T-helper 1 cell treated with Interleukin-12 subunit alpha and Interleukin-12 subunit beta and Interleukin-4 antibody, amounts not matched to agents 30 μg/mL and 1 μg/mL, for 36 hours (primary cell): Measurements from ENCODE around the gene ISCA1.
"Not testable (repeated sequence)": the region's sequence is repeated elsewhere in the genome, so short reads cannot be mapped to it uniquely, and the experiment has no call there.

Experiments used
- H3K27ac Mint-ChIP-seq: one replicate; pipeline ENCODE4 v1.8.0; 2021; ENCODE audit warnings: mild to moderate bottlenecking, mixed read lengths
- H3K27me3 Mint-ChIP-seq: one replicate; pipeline ENCODE4 v1.8.0; 2021; ENCODE audit warnings: low read depth, mixed read lengths
- H3K36me3 Mint-ChIP-seq: one replicate; pipeline ENCODE4 v1.8.0; 2021; ENCODE audit warnings: low read depth, mixed read lengths
- H3K4me1 Mint-ChIP-seq: one replicate; pipeline ENCODE4 v1.8.0; 2021; ENCODE audit warnings: low read depth, mixed read lengths
- H3K4me3 Mint-ChIP-seq: one replicate; pipeline ENCODE4 v1.8.0; 2021; ENCODE audit warnings: mild to moderate bottlenecking, moderate library complexity, mixed read lengths
- H3K9me3 Mint-ChIP-seq: one replicate; pipeline ENCODE4 v1.8.0; 2021; ENCODE audit warnings: mixed read lengths

The ISCA1 gene

DNA sequence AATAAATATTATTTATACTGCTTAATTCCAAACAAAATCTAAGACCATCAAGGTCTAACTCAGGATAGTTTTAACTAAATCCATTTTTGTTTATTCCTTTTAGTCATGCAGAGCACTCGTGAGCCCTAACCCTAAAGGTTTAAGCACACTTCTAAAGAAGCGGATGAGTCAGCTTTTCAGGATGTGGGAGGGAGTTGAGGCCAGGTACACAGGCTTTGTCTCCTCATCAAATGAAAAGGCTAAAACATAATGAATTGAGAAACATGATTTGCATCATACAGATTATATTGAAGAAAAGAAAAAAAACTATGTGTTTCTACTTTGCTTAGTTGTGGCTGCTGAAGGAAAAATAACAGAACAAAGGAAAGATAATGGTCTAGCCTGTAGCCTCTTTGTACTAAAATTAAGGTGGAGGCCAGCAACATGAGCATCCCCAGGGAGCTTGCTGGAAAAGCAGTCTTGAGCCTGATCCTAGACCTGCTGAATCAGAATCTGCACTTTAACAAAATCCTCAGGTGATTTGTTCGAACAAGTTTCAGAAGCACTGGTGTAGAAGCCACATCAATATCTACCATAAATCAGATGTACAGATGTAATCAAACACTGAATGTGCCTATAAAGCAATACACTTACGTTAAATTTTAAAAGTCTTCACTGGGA lies 21.1 kb upstream of the ISCA1 start:
- H3K27me3 Mint-ChIP-seq = no peaks in the 10 kb centered on the region
- H3K4me1 Mint-ChIP-seq = peaks cover 35% of the 10 kb centered on the region
- peak overlapping the region; percentile 77 for H3K27ac Mint-ChIP-seq
- H3K4me3 Mint-ChIP-seq = peak overlapping the region; percentile 38
- H3K9me3 Mint-ChIP-seq = no peaks in the 10 kb centered on the region
- peaks cover 53% of the 10 kb centered on the region for H3K36me3 Mint-ChIP-seq

DNA sequence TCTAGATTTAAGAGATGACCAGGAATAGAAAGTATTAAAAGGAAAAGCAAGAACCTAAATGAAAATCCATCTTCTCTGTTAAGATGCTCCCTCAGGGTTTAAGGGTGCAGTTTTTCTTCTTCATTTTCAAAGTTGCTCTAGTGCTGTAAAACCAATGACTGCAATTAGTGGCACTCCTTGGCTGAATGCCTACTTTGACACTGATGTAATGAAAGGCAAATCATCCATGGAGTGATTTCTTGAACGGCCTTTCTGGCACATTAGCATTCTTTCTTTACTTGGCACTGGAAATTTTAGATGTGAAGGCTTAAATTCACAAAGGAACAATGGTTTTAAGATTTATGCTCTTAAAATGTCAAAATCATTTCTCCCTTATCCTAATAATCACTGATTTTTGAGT lies 19.3 kb upstream of the ISCA1 start:
- Mint-ChIP-seq H3K4me3 (no peak overlapping the region), H3K27ac (peak overlapping the region; percentile 64), H3K36me3 (peaks cover 58% of the 10 kb centered on the region), H3K27me3 (no peaks in the 10 kb centered on the region), H3K4me1 (peaks cover 39% of the 10 kb centered on the region), H3K9me3 (no peaks in the 10 kb centered on the region)

DNA sequence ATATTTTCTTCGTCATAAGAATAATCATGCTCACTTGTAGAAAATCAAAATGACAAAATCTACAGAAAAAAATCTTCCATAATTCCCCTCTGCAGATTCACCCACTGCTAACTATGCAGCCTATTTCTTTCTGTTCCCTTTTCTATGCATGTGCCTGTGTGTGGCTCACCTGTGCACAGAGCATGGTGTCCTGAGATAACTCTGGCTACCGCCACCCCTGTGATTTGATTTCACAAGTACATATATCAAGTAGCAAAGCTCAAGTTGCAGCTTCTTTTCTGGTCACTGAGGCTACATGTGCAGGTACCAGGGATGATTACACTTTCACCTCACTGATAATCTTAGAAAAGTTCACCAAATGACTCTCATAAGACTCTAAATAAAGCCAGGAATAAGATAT lies 18.4 kb upstream of the ISCA1 start:
- H3K27ac Mint-ChIP-seq = peak overlapping the region; percentile 32
- H3K27me3 Mint-ChIP-seq = no peaks in the 10 kb centered on the region
- peaks cover 39% of the 10 kb centered on the region for H3K4me1 Mint-ChIP-seq
- H3K4me3 Mint-ChIP-seq = no peak overlapping the region
- peaks cover 52% of the 10 kb centered on the region for H3K36me3 Mint-ChIP-seq
- no peaks in the 10 kb centered on the region for H3K9me3 Mint-ChIP-seq

DNA sequence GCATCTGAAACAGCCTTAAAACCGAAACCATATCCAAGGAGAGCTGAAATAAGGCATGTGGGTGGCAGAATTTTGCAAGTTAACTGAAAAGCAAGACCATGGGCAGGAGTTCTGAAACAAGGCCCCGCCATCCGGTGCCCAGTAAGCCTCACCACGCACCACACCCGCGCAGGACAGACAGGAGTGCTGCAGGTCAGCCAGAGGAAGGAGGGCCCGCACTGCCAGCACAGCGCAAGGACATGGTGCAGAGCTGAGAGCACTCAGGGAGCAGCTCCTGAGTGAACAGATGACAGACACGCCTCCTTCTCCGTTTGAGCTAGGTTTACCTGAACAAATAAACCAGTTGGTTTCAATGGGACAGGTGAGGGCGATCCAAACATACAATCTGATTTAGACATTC lies 16.5 kb upstream of the ISCA1 start:
- Mint-ChIP-seq H3K4me3 (no peak overlapping the region), H3K36me3 (peaks cover 50% of the 10 kb centered on the region), H3K4me1 (peaks cover 32% of the 10 kb centered on the region), H3K27ac (peak overlapping the region; percentile 20), H3K9me3 (no peaks in the 10 kb centered on the region), H3K27me3 (no peaks in the 10 kb centered on the region)

DNA sequence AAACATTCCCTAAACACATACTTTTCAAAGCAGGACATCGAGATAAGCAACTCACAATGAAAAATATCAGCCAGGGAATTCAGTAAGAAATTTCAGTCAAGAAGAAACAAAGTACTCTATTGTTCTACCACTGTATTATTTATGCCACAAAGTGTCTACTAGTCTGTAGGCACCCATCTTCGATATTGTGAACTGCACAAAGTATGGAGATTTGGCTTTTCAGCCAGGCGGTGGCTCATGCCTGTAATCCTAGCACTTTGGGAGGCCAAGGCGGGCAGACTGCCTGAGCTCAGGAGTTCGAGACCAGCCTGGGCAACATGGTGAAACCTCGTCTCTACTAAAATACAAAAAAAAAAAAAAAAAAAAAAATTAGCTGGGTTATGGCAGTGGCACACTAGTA lies 8.0 kb upstream of the ISCA1 start:
- not testable (repeated sequence) for H3K4me1 Mint-ChIP-seq, H3K27me3 Mint-ChIP-seq, H3K4me3 Mint-ChIP-seq, H3K27ac Mint-ChIP-seq, H3K9me3 Mint-ChIP-seq
- peaks cover 14% of the 10 kb centered on the region for H3K36me3 Mint-ChIP-seq

DNA sequence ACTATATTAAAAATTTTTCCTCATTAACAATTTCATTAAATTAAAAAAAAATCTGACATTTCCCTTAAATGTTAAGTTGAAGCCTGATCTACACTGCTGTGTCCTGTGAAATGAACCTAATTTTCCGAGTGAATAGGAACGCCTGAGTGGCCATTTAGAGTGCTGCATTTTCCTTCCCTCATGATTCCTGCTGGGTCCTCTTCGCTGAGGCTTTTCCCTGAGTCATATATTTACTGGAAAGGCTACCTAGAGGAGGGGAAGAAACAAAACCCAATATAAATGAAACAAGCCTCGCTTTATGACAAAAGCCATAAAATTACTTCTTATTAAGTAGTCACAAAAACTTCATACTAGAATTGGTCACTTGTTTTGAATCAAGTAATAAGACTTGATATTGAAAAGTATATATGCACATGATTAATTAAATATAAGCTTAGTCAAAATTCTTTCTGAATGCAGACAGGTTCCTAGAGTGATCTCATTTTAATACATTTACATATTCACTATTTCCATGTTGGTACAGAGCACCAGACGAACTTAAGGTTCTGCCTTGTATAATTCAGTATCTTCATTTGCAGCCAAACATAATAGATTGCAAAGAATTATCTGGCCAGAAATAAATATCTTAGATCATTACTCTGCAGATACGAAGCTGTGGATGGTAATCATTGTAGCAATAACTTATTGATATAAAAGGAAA lies 6.3 kb upstream of the ISCA1 start:
- Mint-ChIP-seq H3K27me3 (no peaks in the 10 kb centered on the region), H3K4me1 (no peaks in the 10 kb centered on the region), H3K36me3 (peaks cover 8% of the 10 kb centered on the region), H3K9me3 (no peaks in the 10 kb centered on the region), H3K27ac (no peak overlapping the region), H3K4me3 (no peak overlapping the region)

DNA sequence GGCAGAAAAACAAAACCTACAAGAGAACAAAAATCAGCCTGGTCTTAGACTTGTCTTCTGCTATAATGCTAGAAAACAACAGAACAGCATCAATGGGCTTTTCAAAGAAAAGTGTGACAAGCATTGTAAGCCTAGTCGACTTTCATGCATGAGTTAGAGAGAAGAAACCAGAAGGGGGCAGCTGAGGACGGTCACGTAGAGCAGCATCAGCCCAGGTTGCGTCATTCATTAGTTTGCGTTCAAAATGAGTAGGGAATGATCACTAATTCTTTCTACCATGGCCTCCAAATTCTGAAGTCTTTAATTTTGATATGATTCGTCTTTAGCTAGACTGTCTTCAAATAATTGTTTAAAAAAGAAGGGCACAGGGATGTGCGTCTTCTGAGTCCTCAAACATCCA lies 4.7 kb upstream of the ISCA1 start:
- H3K4me1 Mint-ChIP-seq = peaks cover 10% of the 10 kb centered on the region
- no peaks in the 10 kb centered on the region for H3K27me3 Mint-ChIP-seq
- H3K9me3 Mint-ChIP-seq = no peaks in the 10 kb centered on the region
- H3K4me3 Mint-ChIP-seq = no peak overlapping the region
- no peak overlapping the region for H3K27ac Mint-ChIP-seq
- H3K36me3 Mint-ChIP-seq = peaks cover 4% of the 10 kb centered on the region

DNA sequence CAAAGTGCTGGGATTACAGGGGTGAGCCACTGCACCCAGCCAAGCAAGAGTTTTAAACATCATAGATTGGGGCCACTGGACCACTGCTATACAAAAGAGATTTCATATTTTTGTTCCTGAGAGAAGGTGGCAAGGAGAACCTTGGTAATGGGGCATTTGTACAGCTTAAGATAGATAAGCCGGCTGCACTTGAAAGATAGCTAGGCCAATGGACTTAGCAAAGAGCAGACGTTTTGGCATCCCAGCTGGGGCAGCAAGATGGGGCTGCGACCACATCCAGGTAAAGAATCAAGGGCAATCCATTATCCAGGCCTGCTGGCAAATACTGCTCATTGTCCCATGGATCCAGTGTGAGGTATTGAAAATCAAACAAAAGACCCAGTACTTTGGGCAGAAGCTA lies 3.9 kb upstream of the ISCA1 start:
- Mint-ChIP-seq H3K36me3 (peaks cover 4% of the 10 kb centered on the region), H3K4me3 (no peak overlapping the region), H3K9me3 (no peaks in the 10 kb centered on the region), H3K4me1 (peaks cover 13% of the 10 kb centered on the region), H3K27me3 (no peaks in the 10 kb centered on the region), H3K27ac (no peak overlapping the region)

DNA sequence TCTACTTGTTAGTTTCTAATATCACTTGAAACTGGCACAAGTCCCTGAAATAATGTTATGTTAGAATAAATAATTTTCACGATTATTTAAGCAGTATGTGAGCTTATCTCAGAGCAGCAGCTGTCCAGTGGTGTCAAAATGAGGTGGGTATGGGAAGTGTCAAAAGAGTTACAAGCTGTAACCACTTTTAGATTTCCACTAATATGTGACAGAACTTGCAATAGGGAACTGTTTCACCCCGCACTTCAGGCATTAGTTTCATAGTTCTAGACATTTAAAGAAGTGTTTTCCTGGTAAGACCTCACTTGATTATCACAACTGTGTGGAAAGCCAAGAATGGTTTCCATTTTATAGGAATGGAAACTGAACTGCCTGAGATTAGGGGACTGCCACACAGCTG lies 2.9 kb upstream of the ISCA1 start:
- Mint-ChIP-seq H3K27me3 (no peaks in the 10 kb centered on the region), H3K4me3 (no peak overlapping the region), H3K27ac (no peak overlapping the region)

DNA sequence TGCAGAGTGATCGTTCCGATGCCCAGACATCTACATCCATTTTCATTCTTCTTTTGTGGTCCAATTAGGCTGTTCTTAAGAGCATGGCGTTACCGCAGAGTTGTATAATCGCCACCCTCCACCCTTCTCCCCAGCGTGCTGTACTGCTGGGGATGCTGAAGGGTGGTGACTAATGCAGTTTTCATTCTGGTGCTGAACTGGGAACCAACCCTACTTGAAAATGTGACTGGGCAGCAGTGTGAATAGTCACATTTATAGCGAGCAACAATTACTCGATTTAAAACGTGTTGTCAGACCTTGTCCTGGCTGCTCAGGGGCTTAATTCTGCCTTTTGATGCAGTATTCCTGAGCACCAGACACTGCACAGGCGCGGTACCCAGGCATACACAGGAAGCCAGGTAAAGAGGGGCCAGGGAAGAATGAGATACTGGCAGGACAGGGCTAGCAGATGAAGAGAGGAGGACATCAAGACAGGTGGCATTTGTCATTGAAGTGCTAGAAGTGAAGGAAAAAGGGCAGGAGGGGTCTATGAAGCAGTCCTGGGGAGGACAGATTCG lies 719 bp upstream of the ISCA1 start:
- peaks cover 12% of the 10 kb centered on the region for H3K36me3 Mint-ChIP-seq

More for the DNA sequence above, 2.9 kb upstream of the ISCA1 start:
- Mint-ChIP-seq H3K36me3 (peaks cover 6% of the 10 kb centered on the region), H3K4me1 (peaks cover 21% of the 10 kb centered on the region), H3K9me3 (no peaks in the 10 kb centered on the region)

DNA sequence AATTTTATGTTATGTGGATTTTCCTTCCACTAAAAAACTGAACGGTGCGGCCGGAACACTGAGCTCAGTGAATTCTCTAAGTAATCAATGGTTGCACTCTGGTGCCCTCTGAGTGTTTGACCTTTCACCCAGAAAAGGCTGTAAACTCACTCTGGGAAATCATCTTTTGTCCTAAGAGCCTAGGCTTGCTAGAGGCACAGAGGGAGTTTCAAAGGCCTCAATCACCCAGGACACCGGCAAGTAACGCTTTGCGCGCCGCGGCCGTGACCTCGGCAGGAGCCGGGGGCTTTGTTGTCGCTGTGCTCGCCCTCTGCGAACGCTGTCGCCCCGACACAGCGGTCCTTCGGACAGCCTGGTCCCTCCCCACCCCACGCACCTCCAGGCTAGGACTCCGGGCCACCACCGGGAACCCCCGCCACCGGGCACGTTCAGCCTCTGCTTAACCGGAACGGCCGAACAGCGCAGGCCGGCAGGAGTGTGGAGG lies 703 bp downstream of the ISCA1 start:
- no peaks in the 10 kb centered on the region for H3K27me3 Mint-ChIP-seq
- no peaks in the 10 kb centered on the region for H3K9me3 Mint-ChIP-seq
- peak overlapping the region; percentile 90 for H3K4me3 Mint-ChIP-seq
- H3K4me1 Mint-ChIP-seq = peaks cover 36% of the 10 kb centered on the region
- H3K36me3 Mint-ChIP-seq = peaks cover 9% of the 10 kb centered on the region
- H3K27ac Mint-ChIP-seq = peak overlapping the region; percentile 86

More for the DNA sequence above, 719 bp upstream of the ISCA1 start:
- Mint-ChIP-seq H3K4me3 (peak overlapping the region; percentile 90), H3K4me1 (peaks cover 32% of the 10 kb centered on the region), H3K27me3 (no peaks in the 10 kb centered on the region), H3K9me3 (no peaks in the 10 kb centered on the region), H3K27ac (peak overlapping the region; percentile 97)

DNA sequence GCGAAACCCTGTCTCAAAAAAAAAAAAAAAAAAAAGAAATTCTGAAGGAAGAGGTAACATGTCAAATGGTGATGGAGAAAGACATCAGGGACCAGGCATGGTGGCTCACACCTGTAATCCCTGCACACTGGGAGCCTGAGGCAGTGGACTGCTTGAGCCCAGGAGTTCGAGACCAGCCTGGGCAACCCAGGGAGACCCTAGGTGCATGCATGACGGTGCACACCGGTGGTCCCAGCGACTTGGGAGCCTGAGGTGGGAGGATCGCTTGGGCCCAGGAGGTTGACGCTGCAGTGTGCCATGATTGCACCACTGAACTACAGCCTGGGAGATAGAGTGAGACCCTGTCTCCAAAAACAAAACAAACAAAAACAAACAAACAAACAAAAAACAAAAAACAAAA lies 1.8 kb downstream of the ISCA1 start:
- Mint-ChIP-seq H3K4me1 (peaks cover 36% of the 10 kb centered on the region), H3K27ac (no peak overlapping the region), H3K36me3 (peaks cover 9% of the 10 kb centered on the region), H3K4me3 (peak overlapping the region; percentile 28), H3K27me3 (no peaks in the 10 kb centered on the region), H3K9me3 (no peaks in the 10 kb centered on the region)

DNA sequence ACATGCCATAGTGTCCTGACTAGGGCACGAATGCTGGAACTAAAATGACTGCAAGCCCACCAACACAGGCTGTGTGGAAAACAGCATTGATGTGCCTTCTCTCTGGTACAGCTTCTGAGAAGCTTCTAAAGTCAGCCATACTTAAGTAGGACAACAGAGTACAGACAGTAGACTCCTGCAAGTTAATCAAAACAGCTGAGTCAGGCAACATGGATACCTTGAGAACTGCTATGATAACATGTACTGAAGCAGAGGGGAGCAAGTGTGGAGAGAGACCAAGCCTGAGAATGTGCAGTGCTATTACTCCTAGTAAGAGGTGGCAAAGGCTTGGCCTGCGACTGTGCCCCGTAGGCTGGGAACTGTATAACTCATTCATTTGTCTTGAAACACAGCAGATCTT lies 2.5 kb downstream of the ISCA1 start:
- H3K4me1 Mint-ChIP-seq = peaks cover 36% of the 10 kb centered on the region
- no peak overlapping the region for H3K27ac Mint-ChIP-seq
- no peaks in the 10 kb centered on the region for H3K27me3 Mint-ChIP-seq
- H3K4me3 Mint-ChIP-seq = peak overlapping the region; percentile 25
- no peaks in the 10 kb centered on the region for H3K9me3 Mint-ChIP-seq
- H3K36me3 Mint-ChIP-seq = peaks cover 9% of the 10 kb centered on the region

DNA sequence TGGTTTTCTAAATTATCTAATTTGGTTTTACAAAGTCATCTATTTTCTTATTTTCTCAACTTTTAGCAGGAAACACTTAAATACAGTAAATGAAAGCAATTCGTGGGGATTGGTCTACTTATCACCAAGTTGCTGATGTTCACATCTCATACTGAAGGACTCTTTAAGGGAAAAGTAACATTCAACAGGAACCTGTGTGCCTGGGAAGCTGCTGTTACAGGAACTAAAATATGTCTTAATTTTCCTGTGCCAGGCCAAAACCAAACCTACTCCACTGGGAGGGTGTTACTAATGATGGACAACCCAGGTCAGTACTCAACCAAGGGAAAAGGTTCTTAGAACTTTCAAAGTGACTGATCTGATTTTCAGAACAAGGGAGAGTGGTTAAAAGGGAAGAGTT lies 5.3 kb downstream of the ISCA1 start:
- no peak overlapping the region for H3K4me3 Mint-ChIP-seq
- no peaks in the 10 kb centered on the region for H3K27me3 Mint-ChIP-seq
- H3K27ac Mint-ChIP-seq = no peak overlapping the region
- H3K4me1 Mint-ChIP-seq = peaks cover 28% of the 10 kb centered on the region
- H3K36me3 Mint-ChIP-seq = peaks cover 23% of the 10 kb centered on the region
- H3K9me3 Mint-ChIP-seq = no peaks in the 10 kb centered on the region

DNA sequence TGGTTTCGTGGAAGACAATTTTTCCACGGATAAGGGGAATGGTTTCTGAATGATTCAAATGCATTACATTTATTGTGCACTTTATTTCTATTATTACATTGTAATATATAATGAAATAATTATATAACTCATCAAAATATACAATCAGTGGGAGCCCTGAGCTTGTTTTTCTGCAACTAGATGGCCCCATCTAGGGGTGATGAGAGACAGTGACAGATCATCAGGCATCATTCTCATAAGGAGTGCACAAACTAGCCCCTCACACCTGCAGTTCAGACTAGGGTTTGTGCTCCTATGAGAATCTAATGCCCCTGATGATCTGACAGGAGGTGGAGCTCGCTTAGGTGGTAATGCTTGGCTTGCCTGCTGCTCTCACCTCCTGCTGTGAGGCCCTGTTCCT lies 6.4 kb downstream of the ISCA1 start:
- Mint-ChIP-seq H3K27me3 (no peaks in the 10 kb centered on the region), H3K9me3 (no peaks in the 10 kb centered on the region), H3K4me1 (peaks cover 22% of the 10 kb centered on the region), H3K27ac (no peak overlapping the region), H3K4me3 (no peak overlapping the region), H3K36me3 (peaks cover 27% of the 10 kb centered on the region)
